CD14-positive monocyte (primary cell): ENCODE measurements around the gene ABCG5. TPM values are rescaled to one million over a fixed set of nuclear protein-coding genes. Genes with fewer than 3 reads are reported as not detected.
A peak's percentile ranks its signal among the peaks of the same experiment; 100 is the strongest.

Experiments used
- DNase-seq, 3 donors: peaks; one replicate each; pipeline ENCODE4 v3.0.0-alpha.2; 2011 to 2022
- H2AFZ ChIP-seq: 2 replicates; pipeline ENCODE4 v1.6.0; 2012; ENCODE audit warnings: mild to moderate bottlenecking, low read depth, low read length, inconsistent platforms; ENCODE audit not compliant: insufficient read depth, poor library complexity, severe bottlenecking
- H3K27ac ChIP-seq, 2 donors: 1 replicate in 1 of 2; 2 replicates in 1 of 2; pipeline ENCODE4 v1.5.1; 2012 to 2013; ENCODE audit warnings: low read length in 2 of 2, control low read depth in 1 of 2, inconsistent platforms in 1 of 2, low read depth in 1 of 2, mild to moderate bottlenecking in 1 of 2
- H3K27me3 ChIP-seq, 2 donors: one replicate each; pipeline versions ENCODE4 v1.6.0 to v1.6.1; 2011 to 2013; ENCODE audit warnings: low read length in 2 of 2; ENCODE audit not compliant: control insufficient read depth in 2 of 2, insufficient read depth in 2 of 2
- H3K36me3 ChIP-seq, 2 donors: replicated peaks in 1 of 2; 1 replicate in 1 of 2; 2 replicates in 1 of 2; pipeline versions ENCODE4 v1.5.1 to v1.6.1; 2012 to 2013; ENCODE audit warnings: low read length in 2 of 2, control low read depth in 1 of 2, inconsistent platforms in 1 of 2, mild to moderate bottlenecking in 1 of 2; ENCODE audit not compliant: insufficient read depth in 2 of 2, control insufficient read depth in 1 of 2
- H3K4me1 ChIP-seq, 2 donors: 1 replicate in 1 of 2; 2 replicates in 1 of 2; pipeline versions ENCODE4 v1.5.1 to v1.6.1; 2012 to 2013; ENCODE audit warnings: low read length in 2 of 2, control low read depth in 1 of 2, inconsistent platforms in 1 of 2, mild to moderate bottlenecking in 1 of 2, moderate library complexity in 1 of 2; ENCODE audit not compliant: insufficient read depth in 2 of 2, control insufficient read depth in 1 of 2
- H3K4me2 ChIP-seq: replicated peaks from 2 replicates; pipeline ENCODE3; 2012; ENCODE audit warnings: low read length, moderate library complexity, mild to moderate bottlenecking; ENCODE audit not compliant: poor library complexity, severe bottlenecking; ENCODE audit errors: extremely low read depth
- H3K4me3 ChIP-seq, 3 experiments: fragments of 200-600 bp in 1 of 3; sonication (generic) in 1 of 3; replicated peaks in 1 of 3; 1 replicate in 2 of 3; 2 replicates in 1 of 3; pipeline ENCODE4 v1.5.1; 2011 to 2013; ENCODE audit warnings: low read length in 3 of 3, mild to moderate bottlenecking in 3 of 3, control low read depth in 2 of 3, low read depth in 2 of 3, inconsistent platforms in 1 of 3, moderate library complexity in 1 of 3
- H3K79me2 ChIP-seq: 2 replicates; pipeline ENCODE4 v1.6.0; 2012; ENCODE audit warnings: mild to moderate bottlenecking, control low read depth, inconsistent platforms, low read length, moderate library complexity; ENCODE audit not compliant: insufficient read depth
- H3K9ac ChIP-seq: 2 replicates; pipeline ENCODE4 v1.6.0; 2017; ENCODE audit warnings: low read length, mild to moderate bottlenecking; ENCODE audit not compliant: insufficient read depth, poor library complexity, severe bottlenecking
- H3K9me3 ChIP-seq, 2 donors: replicated peaks in 1 of 2; 1 replicate in 1 of 2; 2 replicates in 1 of 2; pipeline versions ENCODE4 v1.5.1 to v1.6.1; 2012 to 2013; ENCODE audit warnings: low read length in 2 of 2, control low read depth in 1 of 2; ENCODE audit not compliant: control insufficient read depth in 1 of 2, insufficient read depth in 1 of 2
- H4K20me1 ChIP-seq: 2 replicates; pipeline ENCODE4 v1.6.0; 2012; ENCODE audit warnings: mild to moderate bottlenecking, low read length, control low read depth, moderate library complexity; ENCODE audit not compliant: insufficient read depth
- H3K27ac Mint-ChIP-seq, 7 donors: one replicate each; pipeline ENCODE4 v1.8.0; 2020; ENCODE audit warnings: mild to moderate bottlenecking in 7 of 7, mixed read lengths in 7 of 7, moderate library complexity in 6 of 7, inconsistent platforms in 2 of 7
- H3K27me3 Mint-ChIP-seq, 3 donors: one replicate each; pipeline ENCODE4 v1.8.0; 2021 to 2022; ENCODE audit warnings: low read depth in 3 of 3, mild to moderate bottlenecking in 3 of 3, mixed read lengths in 3 of 3, moderate library complexity in 3 of 3, inconsistent platforms in 1 of 3
- H3K36me3 Mint-ChIP-seq, 2 donors: one replicate each; pipeline ENCODE4 v1.8.0; 2020; ENCODE audit warnings: mixed read lengths in 2 of 2, inconsistent platforms in 1 of 2, mild to moderate bottlenecking in 1 of 2
- H3K4me1 Mint-ChIP-seq: one replicate; pipeline ENCODE4 v1.8.0; 2020; ENCODE audit warnings: mild to moderate bottlenecking, mixed read lengths
- H3K4me3 Mint-ChIP-seq, 2 donors: one replicate each; pipeline ENCODE4 v1.8.0; 2020; ENCODE audit warnings: mild to moderate bottlenecking in 2 of 2, mixed read lengths in 2 of 2, moderate library complexity in 1 of 2
- H3K9me3 Mint-ChIP-seq, 7 donors: one replicate each; pipeline ENCODE4 v1.8.0; 2020 to 2022; ENCODE audit warnings: mixed read lengths in 7 of 7, mild to moderate bottlenecking in 6 of 7, moderate library complexity in 6 of 7, inconsistent platforms in 2 of 7
- CTCF ChIP-seq: fragments of 200-600 bp; IDR thresholded peaks from one replicate; pipeline ENCODE4 v1.8.0; 2022; ENCODE audit warnings: antibody characterized with exemption, mild to moderate bottlenecking
- WGBS: methylation state at CpG from one replicate; pipeline ENCODE4 v1.1.5; 2013; ENCODE audit warnings: missing lambda C conversion rate; ENCODE audit not compliant: insufficient coverage; 5-methylcytosine and 5-hydroxymethylcytosine counted together
- intact Hi-C, 2 donors: fragments of 100-400 bp; cut with micrococcal nuclease; formaldehyde crosslinking; loops; one replicate each; pipeline versions ENCODE4 v1.15.0 to v1.15.1; 2023
- polyA plus RNA-seq, 3 donors: library from polyadenylated mRNA; depleted of rRNA in 1 of 3; unstranded in 2 of 3; stranded (reverse) in 1 of 3; fragments of 300-500 nt in 2 of 3; fragments of >200 nt in 1 of 3; fragmentation: Illumina TruSeq in 2 of 3; gene quantifications; 1 replicate in 2 of 3; 2 replicates in 1 of 3; pipeline ENCODE4 v1.2.3, GENCODE V29; 2012 to 2021

Gene ABCG5
- polyA plus RNA-seq, 3 donors: not detected

GRCh38 chr2:43818761-43819160 is 19.9 kb downstream of the ABCG5 start:
- H3K4me3 ChIP-seq: no peak overlapping the region
- no peaks in the 10 kb centered on the region for H4K20me1 ChIP-seq
- no peak overlapping the region for H3K4me2 ChIP-seq
- no CpG with 5 or more reads among the region's 5 CpGs for WGBS
- H3K4me1 Mint-ChIP-seq: peaks cover 11% of the 10 kb centered on the region
- peak; percentile 44 to 73 (median 59) for DNase-seq
- H2AFZ ChIP-seq: peak overlapping the region; percentile 27
- H3K27ac ChIP-seq: no peak overlapping the region
- H3K9ac ChIP-seq: no peak overlapping the region
- H3K9me3 ChIP-seq: no peaks in the 10 kb centered on the region
- no peaks in the 10 kb centered on the region for H3K36me3 ChIP-seq
- no peaks in the 10 kb centered on the region for H3K36me3 Mint-ChIP-seq
- H3K79me2 ChIP-seq: no peaks in the 10 kb centered on the region
- H3K9me3 Mint-ChIP-seq: peaks cover 0 to 2% (median 0%) of the 10 kb centered on the region in 7 donors
- no peaks in the 10 kb centered on the region for H3K4me1 ChIP-seq
- no peak for TF ChIP-seq CTCF
- peaks cover 10 to 11% (median 11%) of the 10 kb centered on the region in 3 donors for H3K27me3 Mint-ChIP-seq
- H3K27ac Mint-ChIP-seq: no peak overlapping the region
- no peak overlapping the region for H3K4me3 Mint-ChIP-seq
- intact Hi-C loops: no loop called here
- H3K27me3 ChIP-seq: no peaks in the 10 kb centered on the region

- H3K9me3 ChIP-seq: no peaks in the 10 kb centered on the region
- no peaks in the 10 kb centered on the region for H3K4me1 ChIP-seq
- Mint-ChIP-seq H3K9me3 (no peaks in the 10 kb centered on the region), H3K4me1 (peaks cover 9% of the 10 kb centered on the region), H3K27ac (no peak overlapping the region), H3K4me3 (no peak overlapping the region), H3K27me3 (no peaks in the 10 kb centered on the region), H3K36me3 (no peaks in the 10 kb centered on the region)
- no peak overlapping the region for H3K9ac ChIP-seq
- H2AFZ ChIP-seq: no peak overlapping the region
- H3K27me3 ChIP-seq: no peaks in the 10 kb centered on the region
- H3K27ac ChIP-seq: no peak overlapping the region
- no peak for TF ChIP-seq CTCF
- H3K4me2 ChIP-seq: no peak overlapping the region
- no peaks in the 10 kb centered on the region for H3K79me2 ChIP-seq
- H3K4me3 ChIP-seq: no peak overlapping the region
- no peak for DNase-seq
- intact Hi-C loops: no loop called here
- no peaks in the 10 kb centered on the region for H3K36me3 ChIP-seq
- WGBS: no CpG with 5 or more reads among the region's 3 CpGs
- H4K20me1 ChIP-seq: no peaks in the 10 kb centered on the region
These were observed 23.9 kb downstream of the ABCG5 start for GRCh38 chr2:43814711-43815110.
